Upper lobe of left lung (tissue), 6 donors: ENCODE measurements around the gene MAGEA3. TPM values are rescaled to one million over a fixed set of nuclear protein-coding genes. Genes with fewer than 3 reads are reported as not detected.
"Not testable (repeated sequence)": the region's sequence is repeated elsewhere in the genome, so short reads cannot be mapped to it uniquely, and the experiment has no call there.

Experiments
- ATAC-seq, 2 donors: fragments of 200-7000 bp; cut with Tn5 transposase; one replicate each; pipeline ENCODE4 v1.9.1; 2022; ENCODE audit warnings: mild to moderate bottlenecking in 2 of 2, moderate library complexity in 2 of 2; ENCODE audit not compliant: low FRiP score in 2 of 2
- DNase-seq, 2 donors: peaks; one replicate each; pipeline ENCODE4 v3.0.0-alpha.2; 2019 to 2020
- H3K27ac ChIP-seq, 4 donors: fragments of 200-600 bp; sonication (generic); one replicate each; pipeline ENCODE4 v1.5.1; 2016 to 2019
- H3K27me3 ChIP-seq, 4 donors: fragments of 200-600 bp; sonication (generic); one replicate each; pipeline ENCODE4 v1.5.1; 2017 to 2019
- H3K36me3 ChIP-seq, 4 donors: fragments of 200-600 bp; sonication (generic); one replicate each; pipeline ENCODE4 v1.5.1; 2016 to 2019
- H3K4me1 ChIP-seq, 4 donors: fragments of 200-600 bp; sonication (generic); one replicate each; pipeline ENCODE4 v1.5.1; 2018 to 2019
- H3K4me3 ChIP-seq, 4 donors: fragments of 200-600 bp; sonication (generic); one replicate each; pipeline ENCODE4 v1.5.1; 2017 to 2019; ENCODE audit warnings: mild to moderate bottlenecking in 2 of 4, moderate library complexity in 1 of 4
- H3K9me3 ChIP-seq, 4 donors: fragments of 200-600 bp; sonication (generic); one replicate each; pipeline ENCODE4 v1.5.1; 2018 to 2019
- EP300 ChIP-seq, 4 donors: sonication (generic); formaldehyde crosslinking; IDR thresholded peaks; one replicate each; pipeline ENCODE4 v1.5.1; 2017; ENCODE audit warnings: antibody characterized with exemption in 4 of 4, control low read depth in 2 of 4
- POLR2A ChIP-seq, 4 donors: fragments of 450-650 bp; IDR thresholded peaks; one replicate each; pipeline ENCODE4 v1.5.1; 2016 to 2017; ENCODE audit warnings: antibody characterized with exemption in 4 of 4, mild to moderate bottlenecking in 2 of 4
- POLR2AphosphoS5 ChIP-seq, 2 donors: sonication (generic); formaldehyde crosslinking; IDR thresholded peaks; one replicate each; pipeline ENCODE4 v1.5.1; 2017; ENCODE audit warnings: antibody characterized with exemption in 2 of 2
- whole genome bisulfite sequencing, 2 donors: methylation state at CpG; one replicate each; pipeline ENCODE4 v1.1.5; 2017 to 2018; 5-methylcytosine and 5-hydroxymethylcytosine counted together
- total RNA-seq, 6 donors: library from RNA; depleted of rRNA in 4 of 6; stranded (reverse); fragments of >200 nt in 4 of 6; gene quantifications; one replicate each; pipeline versions ENCODE4 v1.1.0 to v1.2.1, GENCODE V29; 2016 to 2021
- TF ChIP-seq, protein P1 (sequence below), 6 experiments: fragments of 450-650 bp in 4 of 6; fragments of 200-600 bp in 2 of 6; sonication (generic) in 2 of 6; IDR thresholded peaks; one replicate each; pipeline ENCODE4 v1.5.1; 2016 to 2019; ENCODE audit warnings: antibody characterized with exemption in 6 of 6
- donor health status: DM: no; HTN: no; CAD: no; lungs with moderate emphysema.
- donor health status: DM: no; HTN: yes; CAD: no; lungs with severe emphysema.

Gene MAGEA3
- total RNA-seq, 6 donors from 2014 or later: 0.20 to 0.51 TPM; not detected in 4

DNA sequence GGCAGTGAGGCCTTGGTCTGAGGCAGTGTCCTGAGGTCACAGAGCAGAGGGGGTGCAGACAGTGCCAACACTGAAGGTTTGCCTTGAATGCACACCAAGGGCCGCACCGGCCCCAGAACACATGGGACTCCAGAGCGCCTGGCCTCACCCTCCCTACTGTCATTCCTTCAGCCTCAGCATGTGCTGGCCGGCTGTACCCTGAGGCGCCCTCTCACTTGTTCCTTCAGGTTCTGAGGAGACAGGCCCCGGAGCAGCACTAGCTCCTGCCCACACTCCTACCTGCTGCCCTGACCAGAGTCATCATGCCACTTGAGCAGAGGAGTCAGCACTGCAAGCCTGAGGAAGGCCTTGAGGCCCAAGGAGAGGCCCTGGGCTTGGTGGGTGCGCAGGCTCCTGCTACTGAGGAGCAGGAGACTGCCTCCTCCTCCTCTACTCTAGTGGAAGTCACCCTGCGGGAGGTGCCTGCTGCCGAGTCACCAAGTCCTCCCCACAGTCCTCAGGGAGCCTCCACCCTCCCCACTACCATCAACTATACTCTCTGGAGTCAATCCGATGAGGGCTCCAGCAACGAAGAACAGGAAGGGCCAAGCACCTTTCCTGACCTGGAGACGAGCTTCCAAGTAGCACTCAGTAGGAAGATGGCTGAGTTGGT, 37.4 kb downstream of the MAGEA3 start:
- H3K4me1 ChIP-seq: no peaks in the 10 kb centered on the region
- H3K36me3 ChIP-seq: no peaks in the 10 kb centered on the region
- H3K9me3 ChIP-seq: no peaks in the 10 kb centered on the region
- no peaks in the 10 kb centered on the region for H3K27me3 ChIP-seq
- DNase-seq (peak in 1 of 2 donors; percentile 10), ATAC-seq (peak in 1 of 2 donors; percentile 56)
- H3K4me3 ChIP-seq: no peak overlapping the region
- no peak overlapping the region for H3K27ac ChIP-seq
- no peak for TF ChIP-seq POLR2AphosphoS5 (IDR thresholded peaks at IDR 0.05)
- 84 to 94% methylated on average over 3 to 12 of the region's 12 CpGs for WGBS, 2 donors

DNA sequence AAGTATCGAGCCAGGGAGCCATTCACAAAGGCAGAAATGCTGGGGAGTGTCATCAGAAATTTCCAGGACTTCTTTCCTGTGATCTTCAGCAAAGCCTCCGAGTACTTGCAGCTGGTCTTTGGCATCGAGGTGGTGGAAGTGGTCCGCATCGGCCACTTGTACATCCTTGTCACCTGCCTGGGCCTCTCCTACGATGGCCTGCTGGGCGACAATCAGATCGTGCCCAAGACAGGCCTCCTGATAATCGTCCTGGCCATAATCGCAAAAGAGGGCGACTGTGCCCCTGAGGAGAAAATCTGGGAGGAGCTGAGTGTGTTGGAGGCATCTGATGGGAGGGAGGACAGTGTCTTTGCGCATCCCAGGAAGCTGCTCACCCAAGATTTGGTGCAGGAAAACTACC, 37.9 kb downstream of the MAGEA3 start:
- DNase-seq, ATAC-seq, H3K36me3 ChIP-seq, H3K27me3 ChIP-seq, H3K27ac ChIP-seq, H3K4me1 ChIP-seq, H3K4me3 ChIP-seq, H3K9me3 ChIP-seq: not testable (repeated sequence)
- 83 to 93% methylated on average over 11 to 12 of the region's 12 CpGs for WGBS, 2 donors

DNA sequence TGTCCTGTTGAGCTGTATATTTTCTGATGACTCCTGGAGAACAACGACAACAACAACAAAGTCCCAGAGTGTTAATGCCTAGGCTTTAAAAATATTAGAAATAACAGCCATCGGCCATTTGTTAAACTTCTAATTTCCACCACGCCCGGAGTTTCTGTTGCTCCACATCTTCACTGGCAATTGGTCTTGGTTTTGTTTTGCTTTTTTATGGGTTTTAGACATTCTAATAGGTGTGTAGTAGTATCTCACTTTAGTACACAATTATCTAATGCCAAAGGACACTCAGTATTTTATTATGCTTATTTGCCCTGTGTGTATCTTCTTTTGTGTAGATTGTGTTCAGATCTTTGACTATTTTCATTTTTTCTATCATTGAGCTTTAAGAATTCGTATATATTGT, 40.0 kb downstream of the MAGEA3 start:
- ATAC-seq: no peak
- H3K9me3 ChIP-seq: no peaks in the 10 kb centered on the region
- H3K27ac ChIP-seq: no peak overlapping the region
- no peak overlapping the region for H3K4me3 ChIP-seq
- no peaks in the 10 kb centered on the region for H3K36me3 ChIP-seq
- no peaks in the 10 kb centered on the region for H3K4me1 ChIP-seq
- no peak for TF ChIP-seq POLR2AphosphoS5 (IDR thresholded peaks at IDR 0.05)
- TF ChIP-seq EP300 (IDR thresholded peaks at IDR 0.05): no peak
- TF ChIP-seq, protein P1, sequence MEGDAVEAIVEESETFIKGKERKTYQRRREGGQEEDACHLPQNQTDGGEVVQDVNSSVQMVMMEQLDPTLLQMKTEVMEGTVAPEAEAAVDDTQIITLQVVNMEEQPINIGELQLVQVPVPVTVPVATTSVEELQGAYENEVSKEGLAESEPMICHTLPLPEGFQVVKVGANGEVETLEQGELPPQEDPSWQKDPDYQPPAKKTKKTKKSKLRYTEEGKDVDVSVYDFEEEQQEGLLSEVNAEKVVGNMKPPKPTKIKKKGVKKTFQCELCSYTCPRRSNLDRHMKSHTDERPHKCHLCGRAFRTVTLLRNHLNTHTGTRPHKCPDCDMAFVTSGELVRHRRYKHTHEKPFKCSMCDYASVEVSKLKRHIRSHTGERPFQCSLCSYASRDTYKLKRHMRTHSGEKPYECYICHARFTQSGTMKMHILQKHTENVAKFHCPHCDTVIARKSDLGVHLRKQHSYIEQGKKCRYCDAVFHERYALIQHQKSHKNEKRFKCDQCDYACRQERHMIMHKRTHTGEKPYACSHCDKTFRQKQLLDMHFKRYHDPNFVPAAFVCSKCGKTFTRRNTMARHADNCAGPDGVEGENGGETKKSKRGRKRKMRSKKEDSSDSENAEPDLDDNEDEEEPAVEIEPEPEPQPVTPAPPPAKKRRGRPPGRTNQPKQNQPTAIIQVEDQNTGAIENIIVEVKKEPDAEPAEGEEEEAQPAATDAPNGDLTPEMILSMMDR (IDR thresholded peaks at IDR 0.05): no peak
- no peak for TF ChIP-seq POLR2A (IDR thresholded peaks at IDR 0.05)
- 83 to 94% methylated on average over 5 of the region's 5 CpGs for WGBS, 2 donors
- no peaks in the 10 kb centered on the region for H3K27me3 ChIP-seq
- no peak for DNase-seq

Other genes starting within 250 kb of the MAGEA3 start
- gene GABRA3, start 247.5 kb upstream of the MAGEA3 start, total RNA-seq: not detected
- gene GABRQ, start 60.9 kb upstream of the MAGEA3 start, total RNA-seq: not detected
- not detected for gene CSAG2, start 10.5 kb downstream of the MAGEA3 start, total RNA-seq
- not detected for gene MAGEA2B, start 15.8 kb downstream of the MAGEA3 start, total RNA-seq
- not detected for gene CSAG1, start 34.9 kb downstream of the MAGEA3 start, total RNA-seq
- gene MAGEA12, start 35.0 kb downstream of the MAGEA3 start, total RNA-seq: under 1 TPM in 2 of 6 donors, not detected in 4; 0.20 to 0.37 TPM
- under 1 TPM in 1 of 6 donors, not detected in 5; 0.20 TPM for gene MAGEA2, start 55.0 kb downstream of the MAGEA3 start, total RNA-seq
- gene CSAG3, start 60.4 kb downstream of the MAGEA3 start, total RNA-seq: not detected
- under 1 TPM in 1 of 6 donors, not detected in 5; 0.31 TPM for gene MAGEA6, start 70.9 kb downstream of the MAGEA3 start, total RNA-seq
- 10 to 100 TPM; 21.1 to 89.4 (median 32.5) TPM for gene CETN2, start 132.0 kb downstream of the MAGEA3 start, total RNA-seq
- 10 to 100 TPM in 5 of 6 donors, 1 to 10 TPM in 1; 5.2 to 26.0 (median 21.1) TPM for gene NSDHL, start 132.3 kb downstream of the MAGEA3 start, total RNA-seq
- gene ZNF185, start 199.3 kb downstream of the MAGEA3 start, total RNA-seq: 10 to 100 TPM; 13.6 to 26.4 (median 19.9) TPM